Panc1 (cell line): ENCODE results near the gene TMED10. TPM values are rescaled to one million over a fixed set of nuclear protein-coding genes. Genes with fewer than 3 reads are reported as not detected.

Experiments
- ATAC-seq: fragments of 200-7000 bp; cut with Tn5 transposase; 2 replicates; pipeline ENCODE4 v1.9.1; 2020; ENCODE audit warnings: mild to moderate bottlenecking, moderate library complexity
- BruUV-seq: library from RNA; stranded (reverse); fragments of 400-500 nt; replicated peaks from 2 replicates; lab custom pipeline; 2021; lab: Mats Ljungman, UMichigan
- CTCF ChIA-PET: fragments of 300-600 bp; sonication (Branson Sonifier 250); formaldehyde crosslinking; loops from one replicate; lab custom pipeline; 2022; ENCODE audit warnings: antibody characterized with exemption; lab: Charles Lee
- POLR2A ChIA-PET: fragments of 300-600 bp; sonication (Branson Sonifier 250); formaldehyde crosslinking; loops from one replicate; lab custom pipeline; 2022; ENCODE audit warnings: antibody characterized with exemption; lab: Charles Lee
- DNase-seq: peaks from one replicate; pipeline ENCODE4 v3.0.0-alpha.2; 2010; ENCODE audit warnings: low read depth, low spot score
- H3K27ac ChIP-seq: 2 replicates; pipeline ENCODE4 v1.5.1; 2011; ENCODE audit warnings: mild to moderate bottlenecking, low read length, inconsistent platforms
- H3K27me3 ChIP-seq: fragments of 200-500 bp; sonication (Bioruptor generic); 2 replicates; pipeline ENCODE4 v1.6.0; 2014; ENCODE audit warnings: low read length, inconsistent platforms; ENCODE audit not compliant: control insufficient read depth, insufficient read depth
- H3K36me3 ChIP-seq: fragments of 200-500 bp; sonication (Bioruptor generic); 2 replicates; pipeline ENCODE4 v1.5.1; 2014; ENCODE audit warnings: inconsistent platforms, mild to moderate bottlenecking, low read length, moderate library complexity; ENCODE audit not compliant: control insufficient read depth, insufficient read depth
- H3K4me1 ChIP-seq: 2 replicates; pipeline ENCODE4 v1.5.1; 2011; ENCODE audit warnings: inconsistent platforms, mild to moderate bottlenecking, low read length, moderate library complexity; ENCODE audit not compliant: control insufficient read depth, insufficient read depth
- H3K4me3 ChIP-seq, 2 experiments: 2 replicates each; pipeline ENCODE4 v1.5.1; 2011 to 2012; ENCODE audit warnings: low read depth in 2 of 2, low read length in 2 of 2, mild to moderate bottlenecking in 2 of 2, inconsistent platforms in 1 of 2, moderate library complexity in 1 of 2
- H3K9me3 ChIP-seq: fragments of 200-500 bp; sonication (Bioruptor generic); 2 replicates; pipeline ENCODE4 v1.5.1; 2014; ENCODE audit warnings: low read depth, mild to moderate bottlenecking, inconsistent platforms, low read length, moderate library complexity; ENCODE audit not compliant: control insufficient read depth, insufficient read depth
- CTCF ChIP-seq: fragments of 450-650 bp; IDR thresholded peaks from 2 replicates; pipeline ENCODE4 v1.5.1; 2017; ENCODE audit warnings: mild to moderate bottlenecking
- POLR2AphosphoS5 ChIP-seq: IDR thresholded peaks from 2 replicates; pipeline ENCODE4 v1.6.1; 2012; ENCODE audit warnings: mild to moderate bottlenecking, low read depth, low read length, moderate library complexity
- REST ChIP-seq, 2 experiments: IDR thresholded peaks; 2 replicates each; pipeline ENCODE4 v1.6.1; 2011 to 2012; ENCODE audit warnings: low read depth in 2 of 2, control low read depth in 1 of 2, low read length in 1 of 2, mild to moderate bottlenecking in 1 of 2, moderate library complexity in 1 of 2; ENCODE audit not compliant: insufficient read depth in 1 of 2
- SIN3A ChIP-seq: IDR thresholded peaks from 2 replicates; pipeline ENCODE4 v1.6.1; 2012; ENCODE audit warnings: low read depth, mild to moderate bottlenecking, low read length, moderate library complexity, borderline replicate concordance; ENCODE audit not compliant: insufficient read depth
- TCF7L2 ChIP-seq: IDR thresholded peaks from 2 replicates; pipeline ENCODE4 v1.6.1; 2011; ENCODE audit warnings: mild to moderate bottlenecking, low read depth, low read length, inconsistent platforms
- in situ Hi-C: cut with HindIII; loops from 2 replicates; pipeline ENCODE4 v1.10.0; 2016; ENCODE audit warnings: low sequenced_read_pairs, low pct_unique_long_range_greater_than_20kb
- intact Hi-C: fragments of 100-400 bp; cut with micrococcal nuclease; formaldehyde crosslinking; loops from one replicate; pipeline ENCODE4 v1.10.0; 2022; ENCODE audit not compliant: unreplicated experiment
- total RNA-seq: library from RNA; stranded (reverse); gene quantifications from one replicate; pipeline ENCODE4 v1.2.1, GENCODE V29; 2021; ENCODE audit not compliant: unreplicated experiment

The TMED10 gene
- total RNA-seq, 1 experiment from 2014 or later: 183 TPM

GRCh38 chr14:75139185-75139584 lies 37.2 kb downstream of the TMED10 start:
- H3K4me3 ChIP-seq: no peak overlapping the region
- no peaks in the 10 kb centered on the region for H3K27me3 ChIP-seq
- ChIA-PET POLR2A (interaction anchor here (0.7 to 0.8 kb wide), 2 partner anchors 148 to 155 kb away, joined by 6 to 10 read pairs; no protein-coding TSS in a partner anchor), CTCF (no interaction called here)
- no peaks in the 10 kb centered on the region; the same call in 1 of the 2 replicates for H3K36me3 ChIP-seq
- BruUV-seq: no TSS peak
- in situ Hi-C loops: no loop called here
- no peaks in the 10 kb centered on the region for H3K4me1 ChIP-seq
- H3K27ac ChIP-seq: no peak overlapping the region
- ATAC-seq: no peak
- no peak for DNase-seq
- intact Hi-C loops: loop anchor here (10.0 kb wide), 1 partner anchor 346 kb away; no protein-coding TSS in a partner anchor
- no peak for TF ChIP-seq CTCF
- TF ChIP-seq POLR2AphosphoS5: no peak
- no peak for TF ChIP-seq REST (IDR thresholded peaks at IDR 0.05; ENCODE audit: insufficient read depth in 1 of 2, low read depth in 2 of 2, low read length in 1 of 2)
- no peak for TF ChIP-seq SIN3A
- TF ChIP-seq TCF7L2: no peak
- no peaks in the 10 kb centered on the region for H3K9me3 ChIP-seq

GRCh38 chr14:75138492-75138891 lies 37.9 kb downstream of the TMED10 start:
- Histone ChIP-seq H3K27me3 (no peaks in the 10 kb centered on the region), H3K27ac (no peak overlapping the region), H3K9me3 (no peaks in the 10 kb centered on the region), H3K4me1 (no peaks in the 10 kb centered on the region), H3K36me3 (no peaks in the 10 kb centered on the region; the same call in 1 of the 2 replicates), H3K4me3 (no peak overlapping the region)
- BruUV-seq: no TSS peak
- TF ChIP-seq SIN3A (no peak), CTCF (no peak), POLR2AphosphoS5 (no peak), REST (IDR thresholded peaks at IDR 0.05; ENCODE audit: insufficient read depth in 1 of 2, low read depth in 2 of 2, low read length in 1 of 2) (no peak), TCF7L2 (no peak)
- intact Hi-C loops (loop anchor here (10.0 kb wide), 1 partner anchor 346 kb away; no protein-coding TSS in a partner anchor), in situ Hi-C loops (no loop called here)
- ATAC-seq (no peak), DNase-seq (no peak)
- ChIA-PET CTCF (interaction anchor here (0.5 kb wide), 1 partner anchor 166 kb away, joined by 4 read pairs; no protein-coding TSS in a partner anchor), POLR2A (interaction anchor here (0.5 to 0.8 kb wide), 2 partner anchors 155 to 157 kb away, joined by 4 to 10 read pairs; no protein-coding TSS in a partner anchor)
